ENCODE measurements around the gene LRP8.

The LRP8 gene

DNA sequence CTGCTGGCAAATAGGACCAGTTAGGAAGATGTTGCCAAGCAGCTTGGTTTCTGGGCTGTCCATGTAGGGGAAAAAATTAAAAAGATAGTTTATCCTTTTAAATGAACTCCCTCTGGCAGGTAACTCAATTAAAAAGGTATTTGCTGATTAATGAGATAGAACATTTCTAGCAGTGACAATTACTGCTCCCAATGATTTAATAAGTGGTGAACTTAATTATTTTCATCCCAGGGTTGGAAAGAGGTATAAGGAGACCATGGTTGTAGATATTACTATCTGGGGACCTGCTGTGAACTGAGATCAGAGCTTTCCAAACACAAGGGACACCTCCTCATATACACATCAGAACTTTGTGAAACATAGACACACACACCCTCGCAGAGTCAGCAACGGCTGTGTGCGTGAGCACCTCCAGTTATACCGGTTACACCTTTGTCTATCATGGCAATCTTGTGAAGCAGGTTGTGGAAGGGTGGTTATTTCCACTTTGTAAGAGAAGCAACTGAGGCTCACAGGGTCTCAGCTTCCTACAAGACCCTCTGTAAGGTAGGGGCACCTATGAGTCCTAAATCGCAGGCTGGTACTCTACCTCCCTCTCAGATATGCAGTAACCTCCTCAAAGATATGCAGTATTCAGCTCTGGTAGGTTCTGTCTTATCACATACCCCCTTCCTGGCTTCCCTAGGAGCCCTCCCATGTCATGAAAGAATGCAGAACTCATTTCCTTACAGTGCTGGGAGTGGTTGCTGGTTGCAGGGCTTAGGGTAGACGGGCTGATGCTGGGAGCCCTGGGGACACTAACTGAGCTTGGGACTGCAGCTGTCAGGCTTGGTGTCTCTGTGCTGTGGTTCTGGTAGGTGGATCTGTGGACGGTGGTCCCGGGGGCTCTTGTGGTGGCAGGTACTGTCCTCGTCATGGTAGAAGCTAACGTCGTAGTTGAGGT lies 71.1 kb downstream of the LRP8 start:
- DNase-seq: no peak

GRCh38 chr1:53255031-53255430 lies 72.8 kb downstream of the LRP8 start:
- no peak for DNase-seq

DNA sequence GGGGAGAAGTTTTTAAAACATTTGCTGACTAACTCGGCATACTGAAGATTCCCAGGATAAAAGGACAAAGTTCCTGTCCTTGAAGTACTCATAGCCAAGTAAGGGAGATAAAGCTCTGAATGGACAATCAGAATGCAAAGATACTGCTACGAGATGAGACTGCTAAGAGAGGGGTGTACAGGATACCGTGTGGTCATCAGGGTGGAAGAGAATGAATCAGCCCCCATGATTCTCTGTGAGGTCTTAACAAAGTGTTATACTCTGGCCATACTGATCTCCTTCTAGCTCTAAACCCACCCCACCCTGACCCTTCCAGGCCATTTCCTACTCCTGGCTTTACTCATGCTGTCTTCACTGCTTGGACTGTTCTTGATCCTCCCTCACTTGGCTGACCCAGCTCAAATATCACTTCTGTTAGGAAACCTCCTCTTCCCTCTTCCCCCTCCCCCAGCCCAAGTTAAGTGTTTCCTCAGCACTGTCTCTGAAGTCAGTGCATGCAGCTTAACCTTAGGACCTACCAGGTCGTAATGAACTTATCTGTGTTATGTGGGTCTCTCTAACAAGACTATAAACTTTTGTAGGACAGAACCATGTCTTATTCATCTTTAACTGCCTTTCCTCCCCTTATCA lies 73.7 kb downstream of the LRP8 start:
- no peak for DNase-seq

DNA sequence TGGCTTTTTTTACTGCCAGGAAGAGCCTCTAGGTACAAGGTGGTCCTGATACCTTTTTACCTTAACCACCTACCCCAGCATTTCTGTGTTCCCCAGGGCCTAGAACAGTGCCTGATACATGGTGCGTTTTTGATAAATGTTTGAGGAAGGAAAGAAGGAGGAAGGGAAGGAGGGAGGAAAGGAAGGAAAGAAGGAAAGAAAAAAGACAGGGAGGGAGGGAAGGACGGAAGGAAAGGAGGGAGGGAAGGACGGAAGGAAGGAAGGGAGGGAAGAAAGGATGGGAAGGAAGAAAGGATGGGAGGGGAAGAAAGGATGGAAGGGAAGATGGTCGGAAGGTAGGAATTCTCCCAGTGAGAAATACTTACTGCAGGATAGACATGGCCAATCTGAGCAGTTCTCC lies 77.5 kb downstream of the LRP8 start:
- DNase-seq: no peak

- no peak for DNase-seq
These were observed 78.2 kb downstream of the LRP8 start for GRCh38 chr1:53249706-53250105.

- DNase-seq: no peak
These were observed 81.4 kb downstream of the LRP8 start for GRCh38 chr1:53246261-53247134.

DNA sequence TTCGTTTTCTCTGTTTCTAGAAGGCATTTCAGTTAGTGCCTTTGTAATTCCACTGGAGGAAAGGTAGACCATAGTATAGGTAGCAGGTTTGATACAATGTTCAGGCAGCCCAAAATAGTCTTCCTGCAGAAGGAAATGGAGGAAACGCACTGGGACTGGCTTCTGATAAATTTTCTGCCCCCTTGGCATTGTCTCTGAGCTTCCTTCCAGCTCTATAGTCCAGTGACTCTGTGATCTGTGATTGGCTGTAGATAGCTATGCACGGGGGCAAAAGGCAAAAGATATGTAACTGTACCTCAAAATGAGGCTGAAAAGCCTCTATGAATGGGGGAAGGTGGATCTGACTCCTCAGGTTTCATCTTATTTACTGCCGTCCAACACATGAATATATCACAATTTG lies 83.7 kb downstream of the LRP8 start:
- DNase-seq: no peak

DNA sequence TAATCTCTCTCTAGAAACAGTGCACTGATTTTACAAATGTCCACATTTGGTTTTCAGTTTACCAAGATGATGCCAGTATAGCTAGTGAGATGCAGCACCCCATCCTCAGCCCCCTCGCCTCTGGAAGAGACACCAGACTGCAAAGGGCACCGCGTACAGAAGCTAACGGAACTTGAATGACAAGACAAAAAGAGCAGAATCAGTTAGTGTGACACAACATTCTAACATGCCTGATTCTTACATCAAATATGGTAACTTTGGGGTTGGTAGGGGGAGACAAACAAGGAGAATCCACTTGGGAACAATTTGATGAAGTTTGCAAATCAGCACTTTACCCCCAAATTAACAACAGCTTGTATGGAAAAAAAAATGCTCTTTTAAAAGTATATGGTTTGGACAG lies 85.5 kb downstream of the LRP8 start:
- DNase-seq: no peak

- no peak for DNase-seq
These were observed 86.0 kb downstream of the LRP8 start for GRCh38 chr1:53241828-53242227.

GRCh38 chr1:53238197-53239155 lies 89.4 kb downstream of the LRP8 start, which contains the start of gene MAGOH:
TSS of gene MAGOH (minus strand) at chr1:53238518. CDS start at chr1:53238448, 70 bp downstream.
- peak; percentile 98 for DNase-seq

DNA sequence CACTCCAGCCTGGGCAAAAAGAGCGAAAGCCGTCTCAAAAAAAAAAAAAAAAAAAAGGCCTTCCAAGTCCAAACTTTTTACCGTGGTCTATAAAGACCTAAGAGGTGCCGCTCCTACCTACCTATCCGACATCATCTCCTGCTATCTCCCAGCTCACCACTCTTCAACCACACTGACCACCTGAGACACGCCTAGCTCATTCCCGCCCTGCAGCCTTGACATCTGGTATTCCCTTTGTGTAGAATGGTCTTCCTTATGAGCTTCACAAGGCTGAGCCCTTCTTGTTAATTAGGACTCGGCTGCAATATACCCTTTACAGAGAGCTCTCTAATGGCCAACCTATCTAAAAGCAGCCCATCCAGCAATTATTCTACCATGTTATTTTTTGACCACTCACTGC lies 90.2 kb downstream of the LRP8 start:
- DNase-seq: peak; percentile 15

GRCh38 chr1:53220962-53221286 lies 106.9 kb downstream of the LRP8 start:
- DNase-seq: no peak

GRCh38 chr1:53220171-53220961 lies 107.5 kb downstream of the LRP8 start, which contains the start of gene CZIB:
TSS of gene CZIB (minus strand) at chr1:53220634. CDS start at chr1:53220575, 59 bp downstream.
- peak; percentile 95 for DNase-seq

DNA sequence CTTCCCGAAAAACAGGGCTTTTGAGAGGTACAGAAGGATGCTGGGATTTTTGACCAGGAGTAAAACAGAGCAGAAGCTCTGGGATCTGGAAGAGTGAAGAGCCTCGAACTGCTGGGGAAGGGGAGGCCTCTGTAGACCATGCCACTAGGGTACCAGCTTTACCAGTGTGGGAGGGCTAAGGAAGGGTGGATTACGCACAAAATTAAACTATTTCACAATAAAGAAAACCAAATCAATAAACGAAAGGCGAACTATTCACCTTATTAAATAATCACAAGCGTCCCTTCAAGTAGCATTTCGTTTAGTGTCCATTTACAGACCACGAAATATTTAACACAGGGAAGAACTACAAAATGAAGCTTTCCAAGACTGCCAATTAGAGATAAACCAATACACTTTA lies 108.2 kb downstream of the LRP8 start:
- DNase-seq: no peak

DNA sequence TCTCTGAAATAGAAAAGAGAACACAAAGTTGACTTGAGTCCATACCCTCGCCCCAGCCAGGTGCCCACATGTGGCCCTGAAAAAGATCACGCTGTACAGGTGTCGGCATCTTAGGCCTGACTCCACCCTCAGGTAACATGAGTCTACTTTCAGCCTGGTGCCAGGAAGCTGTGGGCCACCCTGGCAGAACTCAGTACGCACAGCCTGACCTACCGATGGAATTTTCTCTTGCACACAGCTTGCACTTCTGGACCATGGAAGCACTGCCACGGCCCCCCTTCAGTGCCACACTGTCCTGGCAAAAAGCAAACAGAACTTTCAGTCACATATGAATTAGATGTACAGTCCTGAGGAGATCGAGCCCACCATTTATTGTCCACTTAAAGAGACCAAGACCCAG lies 109.7 kb downstream of the LRP8 start:
- DNase-seq: no peak

DNA sequence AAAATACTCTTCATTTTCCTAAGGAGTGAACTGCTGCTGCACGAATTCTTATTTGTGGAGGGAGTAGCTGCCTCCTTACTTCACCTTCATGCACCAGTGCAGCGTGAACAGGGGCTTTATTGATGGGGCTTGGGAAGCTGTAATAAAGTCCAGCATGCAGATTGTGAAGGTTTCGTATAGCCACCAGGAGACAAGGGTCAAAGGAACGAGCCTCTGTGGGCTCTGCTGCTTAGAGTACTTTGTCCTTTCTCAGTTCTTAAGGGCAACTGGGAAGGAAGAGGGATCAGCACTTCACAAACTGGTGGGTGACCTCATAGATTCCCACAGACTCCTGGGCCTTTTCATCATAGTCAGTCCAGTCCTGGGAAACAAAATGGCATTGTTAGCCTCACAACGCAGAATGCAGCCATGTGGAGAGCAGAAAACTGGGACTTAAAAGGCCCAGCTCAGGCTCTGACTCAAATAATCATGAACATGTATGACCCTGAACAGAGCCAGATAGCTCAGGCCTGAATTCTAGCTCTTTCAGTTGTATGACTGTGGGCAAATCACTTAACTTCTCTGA lies 113.4 kb downstream of the LRP8 start:
- DNase-seq: no peak

- no peak for DNase-seq
These were observed 116.9 kb downstream of the LRP8 start for GRCh38 chr1:53210954-53211353.

GRCh38 chr1:53210352-53210751 lies 117.5 kb downstream of the LRP8 start:
- DNase-seq: no peak

DNA sequence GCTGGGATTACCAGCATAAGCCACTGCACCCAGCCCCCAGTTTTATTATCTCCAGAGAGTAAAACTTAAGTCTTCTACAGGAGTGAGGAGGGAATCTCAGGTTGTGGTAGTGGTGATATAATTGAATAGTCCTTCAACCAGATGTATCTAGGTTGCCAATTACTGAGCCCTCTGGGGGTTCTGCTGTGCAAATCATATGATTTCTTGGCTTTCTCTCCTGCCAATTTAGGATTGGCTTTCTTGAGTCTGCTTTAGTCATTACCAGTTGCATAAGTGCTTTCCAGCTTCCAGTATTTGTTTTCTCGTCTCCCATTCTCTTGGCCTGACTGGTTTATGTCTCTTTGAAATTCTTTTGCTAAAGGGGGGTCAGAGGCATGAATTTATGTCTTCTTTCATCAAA lies 120.1 kb downstream of the LRP8 start:
- no peak for DNase-seq

GRCh38 chr1:53206735-53207379 lies 121.0 kb downstream of the LRP8 start:
- no peak for DNase-seq
